ENCODE results near the gene CDCA7L.

GRCh38 chr7:21923658-21924057, 22.0 kb downstream of the CDCA7L start:
- TF ChIP-seq CTCF (IDR thresholded peaks at IDR 0.05; ENCODE audit: low read depth, low read length, poor library complexity, severe bottlenecking) (no peak), EZH2phosphoT487 (IDR thresholded peaks at IDR 0.05; ENCODE audit: borderline replicate concordance, low read length) (no peak)
